ENCODE results near the gene PAX5. TPM values are rescaled to one million over a fixed set of nuclear protein-coding genes. Genes with fewer than 3 reads are reported as not detected.

Gene PAX5
- total and polyA plus RNA-seq, 2 of the 13 experiments (the other 11 are each of a cell fraction or from before 2014, with no cell fraction given), result not detected

DNA sequence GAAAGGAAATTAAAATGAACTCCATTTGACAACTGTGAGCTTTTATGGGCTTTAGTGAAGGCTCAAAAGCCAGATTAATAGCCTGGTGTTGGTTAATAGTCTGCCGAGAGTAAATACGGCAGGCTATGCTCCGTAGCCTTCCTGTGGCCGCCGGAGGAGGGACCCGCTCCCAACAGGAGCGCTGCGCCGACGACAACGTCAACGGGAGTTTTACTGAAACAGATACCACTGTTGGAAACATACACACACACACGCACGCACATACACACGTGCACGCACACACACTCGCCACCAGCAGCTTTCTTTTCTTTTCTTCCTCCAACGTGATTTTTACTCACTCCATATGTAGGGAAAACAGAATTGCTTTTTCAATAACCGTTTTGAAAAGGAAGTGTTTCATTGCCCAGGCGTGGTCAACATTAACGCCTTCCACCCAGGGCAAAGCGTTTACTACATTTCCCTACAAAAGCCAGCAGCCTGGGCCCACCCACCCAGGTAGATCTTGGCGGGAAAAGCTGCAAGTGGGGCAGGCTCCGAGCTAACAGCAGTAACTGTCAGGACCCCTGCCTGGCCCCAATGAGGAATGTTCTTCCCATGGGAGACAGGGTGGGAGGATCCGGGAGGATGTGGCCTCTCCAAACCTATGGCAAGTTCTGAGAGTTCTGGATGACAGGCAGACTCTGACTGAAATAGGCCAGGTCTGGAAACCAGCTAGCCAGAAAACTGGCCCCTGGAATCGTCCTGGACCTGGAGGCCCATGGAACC lies 72.3 kb downstream of the PAX5 start:
- no peak overlapping the region for H3K9ac ChIP-seq (ENCODE audit: insufficient read depth, low read depth, low read length)
- no peak for FAIRE-seq
- no peaks in the 10 kb centered on the region for H4K20me1 ChIP-seq (ENCODE audit: insufficient read depth, low read length)
- H3K9me3 ChIP-seq (ENCODE audit: low read length), result no peaks in the 10 kb centered on the region
- in situ Hi-C loops (cut with HindIII; ENCODE audit: extremely low pct_ligation_motif_present, low pct_unique_long_range_greater_than_20kb), result no loop called here
- no peak overlapping the region for H3K4me2 ChIP-seq (ENCODE audit: low read depth, low read length)
- H3K4me1 ChIP-seq (ENCODE audit: insufficient read depth, low read length), result no peaks in the 10 kb centered on the region
- H3K27me3 ChIP-seq (ENCODE audit: control insufficient read depth in 1 of 2, insufficient read depth in 2 of 2, low read length in 2 of 2), result peaks cover 0 to 20% of the 10 kb centered on the region in 2 experiments; a peak in 3 of 5 replicates
- H2AFZ ChIP-seq (ENCODE audit: low read length), result no peak overlapping the region
- TF ChIP-seq ZNF788 (CRISPR knock-in tag; IDR thresholded peaks at IDR 0.05; ENCODE audit: borderline replicate concordance) (no peak), ZNF256 (CRISPR knock-in tag; conservative IDR thresholded peaks at IDR 0.05) (no peak), ZNF567 (CRISPR knock-in tag; IDR thresholded peaks at IDR 0.05; ENCODE audit: borderline replicate concordance) (no peak), MLX (CRISPR knock-in tag; IDR thresholded peaks at IDR 0.05) (no peak), MYC (CRISPR knock-in tag; IDR thresholded peaks at IDR 0.05; ENCODE audit: borderline replicate concordance) (no peak), RARA (CRISPR knock-in tag; IDR thresholded peaks at IDR 0.05) (no peak), CEBPG (CRISPR knock-in tag; IDR thresholded peaks at IDR 0.05) (no peak), ZSCAN29 (CRISPR knock-in tag; conservative IDR thresholded peaks at IDR 0.05) (no peak), ZFP36L2 (CRISPR knock-in tag; IDR thresholded peaks at IDR 0.05) (no peak), ZSCAN22 (CRISPR knock-in tag; IDR thresholded peaks at IDR 0.05) (no peak), TEF (CRISPR knock-in tag; IDR thresholded peaks at IDR 0.05) (no peak), PRMT3 (CRISPR knock-in tag; IDR thresholded peaks at IDR 0.05; ENCODE audit: borderline replicate concordance, low read depth) (no peak), ZNF709 (CRISPR knock-in tag; IDR thresholded peaks at IDR 0.05) (no peak), HNRNPLL (IDR thresholded peaks at IDR 0.05; ENCODE audit: low read depth, low read length, poor library complexity, severe bottlenecking) (no peak), ZNF563 (CRISPR knock-in tag; IDR thresholded peaks at IDR 0.05) (no peak)
- TF ChIP-seq, protein P1, sequence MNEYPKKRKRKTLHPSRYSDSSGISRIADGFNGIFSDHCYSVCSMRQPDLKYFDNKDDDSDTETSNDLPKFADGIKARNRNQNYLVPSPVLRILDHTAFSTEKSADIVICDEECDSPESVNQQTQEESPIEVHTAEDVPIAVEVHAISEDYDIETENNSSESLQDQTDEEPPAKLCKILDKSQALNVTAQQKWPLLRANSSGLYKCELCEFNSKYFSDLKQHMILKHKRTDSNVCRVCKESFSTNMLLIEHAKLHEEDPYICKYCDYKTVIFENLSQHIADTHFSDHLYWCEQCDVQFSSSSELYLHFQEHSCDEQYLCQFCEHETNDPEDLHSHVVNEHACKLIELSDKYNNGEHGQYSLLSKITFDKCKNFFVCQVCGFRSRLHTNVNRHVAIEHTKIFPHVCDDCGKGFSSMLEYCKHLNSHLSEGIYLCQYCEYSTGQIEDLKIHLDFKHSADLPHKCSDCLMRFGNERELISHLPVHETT (CRISPR knock-in tag; conservative IDR thresholded peaks at IDR 0.05), result no peak
- no peak for DNase-seq (ENCODE audit: low spot score)
- H3K4me3 ChIP-seq (replicated peaks in 1 of 3; ENCODE audit: insufficient read depth in 1 of 3, low read depth in 2 of 3, low read length in 3 of 3), result no peak overlapping the region
- intact Hi-C loops (cut with micrococcal nuclease; ENCODE audit: unreplicated experiment), result no loop called here
- ChIA-PET POLR2A (no interaction called here), CTCF (ENCODE audit: low intra/inter-chr PET ratio, low total read pairs) (no interaction called here)
- BruUV-seq (replicated peaks), result no TSS peak
- ATAC-seq, result no peak
- WGBS (ENCODE audit: low lambda C conversion rate), result 65% methylated on average over 24 of the region's 26 CpGs
- H3K36me3 ChIP-seq (replicated peaks in 1 of 2; ENCODE audit: control insufficient read depth in 1 of 2, insufficient read depth in 2 of 2, low read length in 2 of 2), result no peaks in the 10 kb centered on the region
- H3K79me2 ChIP-seq (ENCODE audit: insufficient read depth, low read length), result no peaks in the 10 kb centered on the region
- H3K27ac ChIP-seq (ENCODE audit: extremely low read length, insufficient read depth, low read length), result no peak overlapping the region

Data from HepG2 (cell line).